Measurements from ENCODE around the gene THEM5. TPM values are rescaled to one million over a fixed set of nuclear protein-coding genes. Genes with fewer than 3 reads are reported as not detected.

The THEM5 gene
- total RNA-seq, 1 experiment from 2014 or later: not detected

GRCh38 chr1:151800830-151801229 lies 52.7 kb downstream of the THEM5 start:
- DNase-seq (ENCODE audit: low spot score): no peak

DNA sequence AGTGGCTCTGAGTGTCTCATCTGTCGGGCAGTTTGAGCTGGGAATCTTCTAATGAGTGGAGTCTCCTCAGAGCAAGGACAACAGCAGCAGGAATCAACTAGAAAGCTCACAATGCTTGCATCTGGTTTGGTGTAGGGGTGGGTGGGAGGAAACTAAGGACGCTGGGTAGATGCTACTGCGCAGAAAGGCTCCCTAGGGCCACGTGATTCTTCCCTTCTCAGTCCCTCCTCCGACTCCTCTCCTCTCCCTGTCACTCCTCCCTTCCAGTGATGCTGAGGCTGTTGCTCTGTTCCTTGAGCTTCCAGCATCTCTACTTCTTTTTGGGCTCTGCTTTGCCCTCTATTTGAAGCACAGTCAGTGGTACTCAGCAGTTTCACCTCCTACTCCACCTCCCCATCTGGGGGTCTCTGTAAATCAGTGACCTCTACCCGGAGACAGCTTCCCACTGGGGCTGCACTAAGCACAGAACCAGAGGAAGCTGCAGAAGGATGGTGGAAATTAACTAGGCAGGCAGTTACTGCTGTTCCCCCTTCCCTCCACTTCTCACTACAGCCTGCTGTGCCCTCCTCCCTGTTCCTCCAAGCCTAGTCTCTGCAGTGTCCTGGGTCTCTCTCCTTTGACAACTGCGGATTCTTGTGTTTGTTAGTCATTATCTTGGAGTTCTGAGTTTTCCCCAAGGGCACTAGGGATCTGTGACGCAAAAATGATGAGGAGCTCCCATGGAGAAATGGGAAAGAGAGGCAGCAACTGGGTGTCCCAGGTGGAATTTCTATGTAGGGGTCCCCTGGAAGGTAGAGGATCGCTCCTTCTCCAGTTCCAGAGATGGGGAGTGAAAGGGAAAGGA lies 54.1 kb downstream of the THEM5 start:
- no peak for DNase-seq (ENCODE audit: low spot score)

- no peak for DNase-seq (ENCODE audit: low spot score)
Measured at GRCh38 chr1:151798571-151798970, 54.9 kb downstream of the THEM5 start.

Other genes starting within 250 kb of the THEM5 start
- gene SNX27, start 241.7 kb downstream of the THEM5 start, total RNA-seq (2014; rRNA removed; shearing (Covaris generic)): 23.7 and 28.7 TPM in 2 replicates
- gene CELF3, start 136.9 kb downstream of the THEM5 start, total RNA-seq (2014; rRNA removed; shearing (Covaris generic)): not detected in 2 replicates
- gene RIIAD1, start 132.2 kb downstream of the THEM5 start, total RNA-seq (2014; rRNA removed; shearing (Covaris generic)): not detected in 2 replicates
- gene MRPL9, start 90.2 kb downstream of the THEM5 start, total RNA-seq (2014; rRNA removed; shearing (Covaris generic)): 275 and 300 TPM in 2 replicates
- 24.2 and 25.1 TPM in 2 replicates for gene TDRKH, start 63.2 kb downstream of the THEM5 start, total RNA-seq (2014; rRNA removed; shearing (Covaris generic))
- not detected in 2 replicates for gene LINGO4, start 48.3 kb downstream of the THEM5 start, total RNA-seq (2014; rRNA removed; shearing (Covaris generic))
- gene RORC, start 21.9 kb downstream of the THEM5 start, total RNA-seq (2014; rRNA removed; shearing (Covaris generic)): 0.12 and 0.14 TPM in 2 replicates
- not detected in 2 replicates for gene C2CD4D, start 13.9 kb downstream of the THEM5 start, total RNA-seq (2014; rRNA removed; shearing (Covaris generic))
- 9.5 and 11.2 TPM in 2 replicates for gene THEM4, start 55.8 kb upstream of the THEM5 start, total RNA-seq (2014; rRNA removed; shearing (Covaris generic))
- gene S100A10, start 140.1 kb upstream of the THEM5 start, total RNA-seq (2014; rRNA removed; shearing (Covaris generic)): 760 and 801 TPM in 2 replicates
- gene S100A11, start 183.3 kb upstream of the THEM5 start, total RNA-seq (2014; rRNA removed; shearing (Covaris generic)): 517 and 658 TPM in 2 replicates
- not detected in 2 replicates for gene TCHHL1, start 235.4 kb upstream of the THEM5 start, total RNA-seq (2014; rRNA removed; shearing (Covaris generic))

Data from A172 (cell line).